ENCODE measurements around the gene MMS22L. TPM values are rescaled to one million over a fixed set of nuclear protein-coding genes. Genes with fewer than 3 reads are reported as not detected.

Gene MMS22L
- polyA plus RNA-seq, 1 donor (not counting 4 experiments of a cell fraction or from before 2014, with no cell fraction given) = 14.3 TPM

DNA sequence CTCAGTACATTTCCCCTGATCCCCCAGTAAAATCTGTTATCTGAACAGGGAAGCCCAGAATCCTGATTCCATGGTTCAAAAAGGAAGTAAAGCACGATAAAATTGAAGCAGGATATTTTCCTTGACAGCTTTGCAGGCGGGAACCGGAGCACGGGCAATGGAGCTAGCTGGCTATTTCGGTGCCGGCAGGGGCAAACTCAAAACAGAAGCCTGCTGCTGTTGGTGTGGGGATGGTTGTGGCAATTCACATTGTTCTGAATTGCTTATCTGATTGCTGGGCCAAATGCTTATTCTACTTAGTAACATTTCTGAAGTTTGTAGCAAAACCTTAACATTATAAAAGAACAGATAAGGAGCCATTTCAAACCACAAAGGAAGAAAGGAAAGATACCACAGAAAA, 172.4 kb downstream of the MMS22L start:
- no peak for DNase-seq (ENCODE audit: low read depth, low spot score)
- H3K27me3 ChIP-seq (ENCODE audit: control insufficient read depth, extremely low read depth, insufficient read depth, low read length) = no peaks in the 10 kb centered on the region
- no peaks in the 10 kb centered on the region for H3K4me1 ChIP-seq (ENCODE audit: control insufficient read depth, extremely low read depth, insufficient read depth, low read length)
- no peak overlapping the region for H2AFZ ChIP-seq (ENCODE audit: control insufficient read depth, low read length)
- H3K27ac ChIP-seq (ENCODE audit: control insufficient read depth, insufficient read depth, low read length) = no peak overlapping the region
- no peaks in the 10 kb centered on the region for H3K9me3 ChIP-seq (ENCODE audit: control insufficient read depth, low read depth, low read length)
- H3K9me1 ChIP-seq (ENCODE audit: control insufficient read depth, extremely low read depth, insufficient read depth, low read length) = no peaks in the 10 kb centered on the region
- no peak overlapping the region for H3K4me2 ChIP-seq (ENCODE audit: control insufficient read depth, extremely low read depth, insufficient read depth, low read depth, low read length)
- no peak for FAIRE-seq
- no peaks in the 10 kb centered on the region for H3K79me2 ChIP-seq (ENCODE audit: control insufficient read depth, insufficient read depth, low read length)
- dilution Hi-C loops (cut with MboI; ENCODE audit: extremely low pct_ligation_motif_present, low sequenced_read_pairs) = no loop called here
- H3K36me3 ChIP-seq (ENCODE audit: control insufficient read depth in 2 of 2, extremely low read depth in 1 of 2, insufficient read depth in 2 of 2, low read length in 2 of 2) = no peaks in the 10 kb centered on the region
- TF ChIP-seq, protein P1, sequence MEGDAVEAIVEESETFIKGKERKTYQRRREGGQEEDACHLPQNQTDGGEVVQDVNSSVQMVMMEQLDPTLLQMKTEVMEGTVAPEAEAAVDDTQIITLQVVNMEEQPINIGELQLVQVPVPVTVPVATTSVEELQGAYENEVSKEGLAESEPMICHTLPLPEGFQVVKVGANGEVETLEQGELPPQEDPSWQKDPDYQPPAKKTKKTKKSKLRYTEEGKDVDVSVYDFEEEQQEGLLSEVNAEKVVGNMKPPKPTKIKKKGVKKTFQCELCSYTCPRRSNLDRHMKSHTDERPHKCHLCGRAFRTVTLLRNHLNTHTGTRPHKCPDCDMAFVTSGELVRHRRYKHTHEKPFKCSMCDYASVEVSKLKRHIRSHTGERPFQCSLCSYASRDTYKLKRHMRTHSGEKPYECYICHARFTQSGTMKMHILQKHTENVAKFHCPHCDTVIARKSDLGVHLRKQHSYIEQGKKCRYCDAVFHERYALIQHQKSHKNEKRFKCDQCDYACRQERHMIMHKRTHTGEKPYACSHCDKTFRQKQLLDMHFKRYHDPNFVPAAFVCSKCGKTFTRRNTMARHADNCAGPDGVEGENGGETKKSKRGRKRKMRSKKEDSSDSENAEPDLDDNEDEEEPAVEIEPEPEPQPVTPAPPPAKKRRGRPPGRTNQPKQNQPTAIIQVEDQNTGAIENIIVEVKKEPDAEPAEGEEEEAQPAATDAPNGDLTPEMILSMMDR (optimal IDR thresholded peaks at IDR 0.05 in 1 of 3, IDR thresholded peaks at IDR 0.05 in 1 of 3, conservative IDR thresholded peaks at IDR 0.05 in 1 of 3; ENCODE audit: extremely low read depth in 1 of 3, insufficient read depth in 2 of 3, low read length in 3 of 3) = no peak
- no peak for TF ChIP-seq EZH2 (IDR thresholded peaks at IDR 0.05; ENCODE audit: low read length)
- no peak overlapping the region for H3K4me3 ChIP-seq (ENCODE audit: control insufficient read depth in 2 of 3, extremely low read depth in 1 of 3, insufficient read depth in 2 of 3, low read depth in 1 of 3, low read length in 3 of 3)
- H3K9ac ChIP-seq (ENCODE audit: control insufficient read depth, extremely low read depth, insufficient read depth, low read length) = no peak overlapping the region
- H4K20me1 ChIP-seq (ENCODE audit: control insufficient read depth, extremely low read depth, insufficient read depth, low read length) = no peaks in the 10 kb centered on the region

DNA sequence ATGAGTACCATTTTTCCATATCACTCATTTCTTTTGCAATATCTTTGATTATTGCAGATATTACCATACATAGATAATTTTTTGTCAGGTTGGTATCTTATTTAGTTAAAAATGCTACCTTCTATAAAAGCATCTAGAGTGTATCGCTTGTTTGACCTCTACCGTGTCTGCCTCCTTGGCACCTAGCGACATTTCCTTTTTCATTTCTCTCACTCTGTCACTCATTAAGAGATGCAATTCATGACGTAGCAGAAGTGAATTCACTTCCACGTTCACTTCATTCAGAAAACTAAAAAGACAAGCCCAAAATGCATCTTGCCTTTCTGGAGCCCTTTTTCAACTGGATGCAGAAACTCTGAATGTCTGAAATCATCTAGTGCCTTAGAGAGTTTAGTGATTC, 172.9 kb downstream of the MMS22L start:
- no peak for DNase-seq (ENCODE audit: low read depth, low spot score)

More for the DNA sequence above, 172.9 kb downstream of the MMS22L start:
- no peaks in the 10 kb centered on the region for H3K36me3 ChIP-seq (ENCODE audit: control insufficient read depth in 2 of 2, extremely low read depth in 1 of 2, insufficient read depth in 2 of 2, low read length in 2 of 2)
- no peak overlapping the region for H3K9ac ChIP-seq (ENCODE audit: control insufficient read depth, extremely low read depth, insufficient read depth, low read length)
- dilution Hi-C loops (cut with MboI; ENCODE audit: extremely low pct_ligation_motif_present, low sequenced_read_pairs) = no loop called here
- no peaks in the 10 kb centered on the region for H3K79me2 ChIP-seq (ENCODE audit: control insufficient read depth, insufficient read depth, low read length)
- no peak for TF ChIP-seq EZH2 (IDR thresholded peaks at IDR 0.05; ENCODE audit: low read length)
- TF ChIP-seq, protein P1 (optimal IDR thresholded peaks at IDR 0.05 in 1 of 3, IDR thresholded peaks at IDR 0.05 in 1 of 3, conservative IDR thresholded peaks at IDR 0.05 in 1 of 3; ENCODE audit: extremely low read depth in 1 of 3, insufficient read depth in 2 of 3, low read length in 3 of 3) = no peak
- no peaks in the 10 kb centered on the region for H3K4me1 ChIP-seq (ENCODE audit: control insufficient read depth, extremely low read depth, insufficient read depth, low read length)
- no peak overlapping the region for H3K27ac ChIP-seq (ENCODE audit: control insufficient read depth, insufficient read depth, low read length)
- H3K9me3 ChIP-seq (ENCODE audit: control insufficient read depth, low read depth, low read length) = no peaks in the 10 kb centered on the region
- H2AFZ ChIP-seq (ENCODE audit: control insufficient read depth, low read length) = no peak overlapping the region
- H3K4me3 ChIP-seq (ENCODE audit: control insufficient read depth in 2 of 3, extremely low read depth in 1 of 3, insufficient read depth in 2 of 3, low read depth in 1 of 3, low read length in 3 of 3) = no peak overlapping the region
- H3K4me2 ChIP-seq (ENCODE audit: control insufficient read depth, extremely low read depth, insufficient read depth, low read depth, low read length) = no peak overlapping the region
- no peaks in the 10 kb centered on the region for H3K27me3 ChIP-seq (ENCODE audit: control insufficient read depth, extremely low read depth, insufficient read depth, low read length)
- FAIRE-seq = no peak
- H3K9me1 ChIP-seq (ENCODE audit: control insufficient read depth, extremely low read depth, insufficient read depth, low read length) = no peaks in the 10 kb centered on the region
- H4K20me1 ChIP-seq (ENCODE audit: control insufficient read depth, extremely low read depth, insufficient read depth, low read length) = no peaks in the 10 kb centered on the region
